HEK293 (cell line): ENCODE results near the gene KDM5A.
"Not testable (repeated sequence)": the region's sequence is repeated elsewhere in the genome, so short reads cannot be mapped to it uniquely, and the experiment has no call there.

Source experiments
- CTCF ChIA-PET: fragments of 350-600 bp; formaldehyde crosslinking; extraction: SDS; loops from one replicate; lab custom pipeline; 2021; ENCODE audit warnings: antibody characterized with exemption; lab: Yijun Ruan, JAX
- POLR2A ChIA-PET: fragments of 300-600 bp; formaldehyde crosslinking; extraction: SDS; loops from one replicate; lab custom pipeline; 2020; ENCODE audit warnings: antibody characterized with exemption, inconsistent platforms; lab: Yijun Ruan, JAX
- H3K27ac ChIP-seq: fragments of 200-500 bp; sonication (Bioruptor generic); 2 replicates; pipeline ENCODE4 v1.5.1; 2014; ENCODE audit warnings: low read depth, low read length, control low read depth, inconsistent platforms; ENCODE audit errors: extremely low read depth
- H3K36me3 ChIP-seq, 2 experiments: fragments of 200-500 bp in 1 of 2; sonication (Bioruptor generic) in 1 of 2; 1 replicate in 1 of 2; 2 replicates in 1 of 2; pipeline ENCODE4 v1.5.1; 2014 to 2017; ENCODE audit warnings: inconsistent platforms in 2 of 2, low read length in 2 of 2; ENCODE audit not compliant: control insufficient read depth in 2 of 2, insufficient read depth in 1 of 2
- H3K4me1 ChIP-seq: fragments of 200-500 bp; sonication (Bioruptor generic); 2 replicates; pipeline ENCODE4 v1.5.1; 2014; ENCODE audit warnings: mild to moderate bottlenecking, low read length, inconsistent platforms; ENCODE audit not compliant: control insufficient read depth, insufficient read depth
- H3K4me3 ChIP-seq: 2 replicates; pipeline ENCODE4 v1.5.1; 2011; ENCODE audit warnings: low read depth, mild to moderate bottlenecking, control low read depth, low read length, moderate library complexity
- H3K9me3 ChIP-seq: fragments of 200-500 bp; sonication (Bioruptor generic); 2 replicates; pipeline ENCODE4 v1.5.1; 2014; ENCODE audit warnings: low read depth, low read length, inconsistent platforms; ENCODE audit not compliant: control insufficient read depth, insufficient read depth
- IKZF3 ChIP-seq: fragments of 450-650 bp; IDR thresholded peaks from 2 replicates; pipeline ENCODE4 v1.5.0; 2018; ENCODE audit warnings: missing biosample characterization, mild to moderate bottlenecking, missing genetic modification characterization, moderate library complexity
- MEIS1 ChIP-seq: sonication (generic); formaldehyde crosslinking; IDR thresholded peaks from 2 replicates; pipeline ENCODE4 v1.8.1; 2022; ENCODE audit warnings: missing genetic modification reagents, mild to moderate bottlenecking, borderline replicate concordance
- OVOL3 ChIP-seq: fragments of 450-650 bp; formaldehyde crosslinking; IDR thresholded peaks from 2 replicates; pipeline ENCODE4 v1.5.1; 2016; ENCODE audit warnings: missing biosample characterization, missing genetic modification characterization
- SCRT2 ChIP-seq: fragments of 450-650 bp; formaldehyde crosslinking; IDR thresholded peaks from 2 replicates; pipeline ENCODE4 v1.5.1; 2016; ENCODE audit warnings: missing biosample characterization, missing genetic modification characterization
- SETDB1 ChIP-seq: IDR thresholded peaks from one replicate; pipeline ENCODE4 v1.6.1; 2017; ENCODE audit warnings: mild to moderate bottlenecking, low read length, moderate library complexity, mixed read lengths; ENCODE audit not compliant: insufficient read length
- YY1 ChIP-seq: fragments of 450-650 bp; formaldehyde crosslinking; IDR thresholded peaks from 2 replicates; pipeline ENCODE4 v1.5.1; 2018; ENCODE audit warnings: missing biosample characterization, missing genetic modification characterization
- ZEB2 ChIP-seq: fragments of 450-650 bp; formaldehyde crosslinking; IDR thresholded peaks from 2 replicates; pipeline ENCODE4 v1.5.1; 2016; ENCODE audit warnings: missing biosample characterization, missing genetic modification characterization
- ZNF223 ChIP-seq: fragments of 450-650 bp; formaldehyde crosslinking; IDR thresholded peaks from 2 replicates; pipeline ENCODE4 v1.5.1; 2016; ENCODE audit warnings: missing biosample characterization, missing genetic modification characterization
- ZNF350 ChIP-seq: fragments of 450-650 bp; formaldehyde crosslinking; IDR thresholded peaks from 2 replicates; pipeline ENCODE4 v1.5.0; 2017; ENCODE audit warnings: missing biosample characterization, mild to moderate bottlenecking, missing genetic modification characterization
- ZNF394 ChIP-seq: fragments of 450-650 bp; formaldehyde crosslinking; IDR thresholded peaks from 2 replicates; pipeline ENCODE4 v1.5.1; 2016; ENCODE audit warnings: missing biosample characterization, missing genetic modification characterization, mild to moderate bottlenecking, moderate library complexity, borderline replicate concordance
- ZNF423 ChIP-seq: fragments of 450-650 bp; formaldehyde crosslinking; IDR thresholded peaks from 2 replicates; pipeline ENCODE4 v1.5.1; 2016; ENCODE audit warnings: missing biosample characterization, missing genetic modification characterization
- ZNF521 ChIP-seq: fragments of 450-650 bp; formaldehyde crosslinking; IDR thresholded peaks from 2 replicates; pipeline ENCODE4 v1.5.1; 2017; ENCODE audit warnings: missing biosample characterization, mild to moderate bottlenecking, missing genetic modification characterization
- ZNF610 ChIP-seq: fragments of 450-650 bp; formaldehyde crosslinking; IDR thresholded peaks from 2 replicates; pipeline ENCODE4 v1.5.1; 2016; ENCODE audit warnings: missing biosample characterization, missing genetic modification characterization, borderline replicate concordance
- ZNF837 ChIP-seq: fragments of 450-650 bp; formaldehyde crosslinking; IDR thresholded peaks from 2 replicates; pipeline ENCODE4 v1.5.1; 2016; ENCODE audit warnings: missing biosample characterization, missing genetic modification characterization
- TF ChIP-seq, protein P1 (sequence below): fragments of 450-650 bp; formaldehyde crosslinking; IDR thresholded peaks from 2 replicates; pipeline ENCODE4 v1.5.1; 2016; ENCODE audit warnings: missing biosample characterization, missing genetic modification characterization
- TF ChIP-seq, protein P2 (sequence below): fragments of 450-650 bp; formaldehyde crosslinking; IDR thresholded peaks from 2 replicates; pipeline ENCODE4 v1.5.1; 2016; ENCODE audit warnings: missing biosample characterization, missing genetic modification characterization
- TF ChIP-seq, protein P3 (sequence below): fragments of 450-650 bp; formaldehyde crosslinking; IDR thresholded peaks from 2 replicates; pipeline ENCODE4 v1.5.1; 2017; ENCODE audit warnings: missing biosample characterization, missing genetic modification characterization
- TF ChIP-seq, protein P4 (sequence below): fragments of 450-650 bp; formaldehyde crosslinking; IDR thresholded peaks from 2 replicates; pipeline ENCODE4 v1.5.1; 2016; ENCODE audit warnings: missing biosample characterization, missing genetic modification characterization
- TF ChIP-seq, protein P5 (sequence below): sonication (generic); formaldehyde crosslinking; IDR thresholded peaks from 2 replicates; pipeline ENCODE4 v1.8.1; 2022; ENCODE audit warnings: mild to moderate bottlenecking, moderate library complexity, missing genetic modification reagents

KDM5A gene

DNA sequence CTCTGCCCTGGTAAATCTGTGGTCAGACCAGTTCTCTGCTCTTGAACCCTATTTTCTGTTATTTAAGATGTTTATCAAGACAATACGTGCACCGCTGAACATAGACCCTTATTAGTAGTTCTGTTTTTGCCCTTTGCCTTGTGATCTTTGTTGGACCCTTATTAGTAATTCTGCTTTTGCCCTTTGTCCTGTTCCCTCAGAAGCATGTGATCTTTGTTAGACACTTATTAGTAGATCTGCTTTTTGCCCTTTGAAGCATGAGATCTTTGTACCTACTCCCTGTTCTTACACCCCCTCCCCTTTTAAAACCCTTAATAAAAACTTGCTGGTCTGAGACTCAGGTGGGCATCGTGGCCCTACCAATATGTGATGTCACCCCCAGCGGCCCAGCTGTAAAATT is 153.2 kb downstream of the KDM5A start:
- H3K9me3 ChIP-seq, POLR2A ChIA-PET, CTCF ChIA-PET, H3K27ac ChIP-seq, H3K4me1 ChIP-seq, H3K4me3 ChIP-seq, H3K36me3 ChIP-seq: not testable (repeated sequence)
- TF ChIP-seq SETDB1 = peak; percentile 66

DNA sequence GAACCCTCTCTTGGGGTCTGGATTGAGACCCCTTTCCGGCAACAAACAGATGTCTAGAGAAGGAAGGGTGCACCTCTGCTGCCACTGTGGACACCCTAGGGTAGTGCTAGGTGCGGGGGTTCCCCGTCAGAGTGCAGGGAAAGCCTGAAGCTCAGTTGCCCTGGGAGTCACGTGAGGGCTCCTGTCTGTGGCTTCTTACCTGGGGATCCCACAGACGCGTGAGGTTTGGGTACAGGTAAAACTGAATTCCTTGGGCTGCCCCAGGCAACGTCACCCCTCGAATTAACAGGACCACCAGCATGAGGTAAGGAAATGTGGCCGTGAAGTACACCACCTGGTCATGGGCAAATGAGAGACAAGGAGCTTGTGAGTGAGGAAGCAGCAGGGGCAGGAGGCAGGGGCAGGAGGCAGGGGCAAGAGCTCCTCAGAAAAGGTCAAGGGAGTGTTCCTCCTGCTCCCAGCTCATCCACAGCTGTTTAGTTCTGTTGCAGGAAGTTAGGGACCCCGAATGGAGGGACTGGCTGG is 154.2 kb downstream of the KDM5A start:
- no peaks in the 10 kb centered on the region for H3K36me3 ChIP-seq
- H3K27ac ChIP-seq = no peak overlapping the region
- TF ChIP-seq ZNF837 (no peak), ZEB2 (tag by site-specific recombination) (no peak), ZNF223 (tag by site-specific recombination) (no peak), MEIS1 (no peak), YY1 (no peak), ZNF350 (tag by site-specific recombination) (no peak), ZNF610 (tag by site-specific recombination) (no peak), ZNF521 (tag by site-specific recombination) (no peak)
- TF ChIP-seq, protein P1, sequence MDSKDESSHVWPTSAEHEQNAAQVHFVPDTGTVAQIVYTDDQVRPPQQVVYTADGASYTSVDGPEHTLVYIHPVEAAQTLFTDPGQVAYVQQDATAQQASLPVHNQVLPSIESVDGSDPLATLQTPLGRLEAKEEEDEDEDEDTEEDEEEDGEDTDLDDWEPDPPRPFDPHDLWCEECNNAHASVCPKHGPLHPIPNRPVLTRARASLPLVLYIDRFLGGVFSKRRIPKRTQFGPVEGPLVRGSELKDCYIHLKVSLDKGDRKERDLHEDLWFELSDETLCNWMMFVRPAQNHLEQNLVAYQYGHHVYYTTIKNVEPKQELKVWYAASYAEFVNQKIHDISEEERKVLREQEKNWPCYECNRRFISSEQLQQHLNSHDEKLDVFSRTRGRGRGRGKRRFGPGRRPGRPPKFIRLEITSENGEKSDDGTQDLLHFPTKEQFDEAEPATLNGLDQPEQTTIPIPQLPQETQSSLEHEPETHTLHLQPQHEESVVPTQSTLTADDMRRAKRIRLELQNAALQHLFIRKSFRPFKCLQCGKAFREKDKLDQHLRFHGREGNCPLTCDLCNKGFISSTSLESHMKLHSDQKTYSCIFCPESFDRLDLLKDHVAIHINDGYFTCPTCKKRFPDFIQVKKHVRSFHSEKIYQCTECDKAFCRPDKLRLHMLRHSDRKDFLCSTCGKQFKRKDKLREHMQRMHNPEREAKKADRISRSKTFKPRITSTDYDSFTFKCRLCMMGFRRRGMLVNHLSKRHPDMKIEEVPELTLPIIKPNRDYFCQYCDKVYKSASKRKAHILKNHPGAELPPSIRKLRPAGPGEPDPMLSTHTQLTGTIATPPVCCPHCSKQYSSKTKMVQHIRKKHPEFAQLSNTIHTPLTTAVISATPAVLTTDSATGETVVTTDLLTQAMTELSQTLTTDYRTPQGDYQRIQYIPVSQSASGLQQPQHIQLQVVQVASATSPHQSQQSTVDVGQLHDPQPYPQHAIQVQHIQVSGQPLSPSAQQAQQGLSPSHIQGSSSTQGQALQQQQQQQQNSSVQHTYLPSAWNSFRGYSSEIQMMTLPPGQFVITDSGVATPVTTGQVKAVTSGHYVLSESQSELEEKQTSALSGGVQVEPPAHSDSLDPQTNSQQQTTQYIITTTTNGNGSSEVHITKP = no peak
- TF ChIP-seq, protein P2, sequence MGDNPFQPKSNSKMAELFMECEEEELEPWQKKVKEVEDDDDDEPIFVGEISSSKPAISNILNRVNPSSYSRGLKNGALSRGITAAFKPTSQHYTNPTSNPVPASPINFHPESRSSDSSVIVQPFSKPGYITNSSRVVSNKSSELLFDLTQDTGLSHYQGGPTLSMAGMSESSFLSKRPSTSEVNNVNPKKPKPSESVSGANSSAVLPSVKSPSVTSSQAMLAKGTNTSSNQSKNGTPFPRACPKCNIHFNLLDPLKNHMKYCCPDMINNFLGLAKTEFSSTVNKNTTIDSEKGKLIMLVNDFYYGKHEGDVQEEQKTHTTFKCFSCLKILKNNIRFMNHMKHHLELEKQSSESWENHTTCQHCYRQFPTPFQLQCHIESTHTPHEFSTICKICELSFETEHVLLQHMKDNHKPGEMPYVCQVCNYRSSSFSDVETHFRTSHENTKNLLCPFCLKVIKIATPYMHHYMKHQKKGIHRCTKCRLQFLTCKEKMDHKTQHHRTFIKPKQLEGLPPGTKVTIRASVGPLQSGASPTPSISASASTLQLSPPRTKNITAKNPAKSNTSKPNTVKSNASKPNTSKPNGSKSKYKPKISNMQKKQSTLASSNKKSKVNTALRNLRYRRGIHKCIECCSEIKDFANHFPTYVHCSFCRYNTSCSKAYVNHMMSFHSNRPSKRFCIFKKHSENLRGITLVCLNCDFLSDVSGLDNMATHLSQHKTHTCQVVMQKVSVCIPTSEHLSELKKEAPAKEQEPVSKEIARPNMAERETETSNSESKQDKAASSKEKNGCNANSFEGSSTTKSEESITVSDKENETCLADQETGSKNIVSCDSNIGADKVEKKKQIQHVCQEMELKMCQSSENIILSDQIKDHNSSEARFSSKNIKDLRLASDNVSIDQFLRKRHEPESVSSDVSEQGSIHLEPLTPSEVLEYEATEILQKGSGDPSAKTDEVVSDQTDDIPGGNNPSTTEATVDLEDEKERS (tag by site-specific recombination) = no peak
- POLR2A ChIA-PET = no interaction called here
- no peak overlapping the region for H3K4me3 ChIP-seq
- H3K9me3 ChIP-seq = no peaks in the 10 kb centered on the region
- CTCF ChIA-PET = interaction anchor here (0.9 to 1.5 kb wide), 2 partner anchors 15 to 17 kb away, joined by 3 to 8 read pairs; no protein-coding TSS in a partner anchor
- no peaks in the 10 kb centered on the region for H3K4me1 ChIP-seq

DNA sequence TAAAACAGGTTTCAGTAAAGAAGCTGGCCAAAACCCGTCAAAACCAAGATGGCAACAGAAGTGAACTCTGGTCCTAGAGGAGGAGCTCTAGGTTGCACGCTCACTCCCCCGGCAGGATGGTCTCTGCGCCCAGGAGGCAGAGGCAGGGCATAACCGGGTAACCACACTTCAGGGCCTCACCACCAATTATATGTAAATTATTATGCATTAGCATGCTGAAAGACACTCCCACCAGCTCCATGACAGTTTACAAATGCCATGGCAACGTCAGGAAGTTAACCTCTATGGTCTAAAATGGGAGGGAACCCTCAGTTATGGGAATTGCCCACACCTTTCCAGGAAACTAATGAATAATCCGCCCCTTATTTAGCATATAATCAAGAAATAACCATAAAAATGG is 155.1 kb downstream of the KDM5A start:
- no peak overlapping the region for H3K27ac ChIP-seq
- H3K4me1 ChIP-seq = no peaks in the 10 kb centered on the region
- CTCF ChIA-PET = interaction anchor here (1.1 to 1.5 kb wide), 2 partner anchors 14 kb away, joined by 3 to 8 read pairs; no protein-coding TSS in a partner anchor
- no peak overlapping the region for H3K4me3 ChIP-seq
- no peaks in the 10 kb centered on the region for H3K36me3 ChIP-seq
- POLR2A ChIA-PET = no interaction called here
- no peaks in the 10 kb centered on the region for H3K9me3 ChIP-seq
- TF ChIP-seq IKZF3 (tag by site-specific recombination) (no peak), SCRT2 (tag by site-specific recombination) (no peak), ZNF423 (tag by site-specific recombination) (no peak), ZNF394 (tag by site-specific recombination) (no peak), OVOL3 (tag by site-specific recombination) (no peak)
- TF ChIP-seq, protein P3, sequence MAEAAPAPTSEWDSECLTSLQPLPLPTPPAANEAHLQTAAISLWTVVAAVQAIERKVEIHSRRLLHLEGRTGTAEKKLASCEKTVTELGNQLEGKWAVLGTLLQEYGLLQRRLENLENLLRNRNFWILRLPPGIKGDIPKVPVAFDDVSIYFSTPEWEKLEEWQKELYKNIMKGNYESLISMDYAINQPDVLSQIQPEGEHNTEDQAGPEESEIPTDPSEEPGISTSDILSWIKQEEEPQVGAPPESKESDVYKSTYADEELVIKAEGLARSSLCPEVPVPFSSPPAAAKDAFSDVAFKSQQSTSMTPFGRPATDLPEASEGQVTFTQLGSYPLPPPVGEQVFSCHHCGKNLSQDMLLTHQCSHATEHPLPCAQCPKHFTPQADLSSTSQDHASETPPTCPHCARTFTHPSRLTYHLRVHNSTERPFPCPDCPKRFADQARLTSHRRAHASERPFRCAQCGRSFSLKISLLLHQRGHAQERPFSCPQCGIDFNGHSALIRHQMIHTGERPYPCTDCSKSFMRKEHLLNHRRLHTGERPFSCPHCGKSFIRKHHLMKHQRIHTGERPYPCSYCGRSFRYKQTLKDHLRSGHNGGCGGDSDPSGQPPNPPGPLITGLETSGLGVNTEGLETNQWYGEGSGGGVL (tag by site-specific recombination) = no peak
- TF ChIP-seq, protein P4, sequence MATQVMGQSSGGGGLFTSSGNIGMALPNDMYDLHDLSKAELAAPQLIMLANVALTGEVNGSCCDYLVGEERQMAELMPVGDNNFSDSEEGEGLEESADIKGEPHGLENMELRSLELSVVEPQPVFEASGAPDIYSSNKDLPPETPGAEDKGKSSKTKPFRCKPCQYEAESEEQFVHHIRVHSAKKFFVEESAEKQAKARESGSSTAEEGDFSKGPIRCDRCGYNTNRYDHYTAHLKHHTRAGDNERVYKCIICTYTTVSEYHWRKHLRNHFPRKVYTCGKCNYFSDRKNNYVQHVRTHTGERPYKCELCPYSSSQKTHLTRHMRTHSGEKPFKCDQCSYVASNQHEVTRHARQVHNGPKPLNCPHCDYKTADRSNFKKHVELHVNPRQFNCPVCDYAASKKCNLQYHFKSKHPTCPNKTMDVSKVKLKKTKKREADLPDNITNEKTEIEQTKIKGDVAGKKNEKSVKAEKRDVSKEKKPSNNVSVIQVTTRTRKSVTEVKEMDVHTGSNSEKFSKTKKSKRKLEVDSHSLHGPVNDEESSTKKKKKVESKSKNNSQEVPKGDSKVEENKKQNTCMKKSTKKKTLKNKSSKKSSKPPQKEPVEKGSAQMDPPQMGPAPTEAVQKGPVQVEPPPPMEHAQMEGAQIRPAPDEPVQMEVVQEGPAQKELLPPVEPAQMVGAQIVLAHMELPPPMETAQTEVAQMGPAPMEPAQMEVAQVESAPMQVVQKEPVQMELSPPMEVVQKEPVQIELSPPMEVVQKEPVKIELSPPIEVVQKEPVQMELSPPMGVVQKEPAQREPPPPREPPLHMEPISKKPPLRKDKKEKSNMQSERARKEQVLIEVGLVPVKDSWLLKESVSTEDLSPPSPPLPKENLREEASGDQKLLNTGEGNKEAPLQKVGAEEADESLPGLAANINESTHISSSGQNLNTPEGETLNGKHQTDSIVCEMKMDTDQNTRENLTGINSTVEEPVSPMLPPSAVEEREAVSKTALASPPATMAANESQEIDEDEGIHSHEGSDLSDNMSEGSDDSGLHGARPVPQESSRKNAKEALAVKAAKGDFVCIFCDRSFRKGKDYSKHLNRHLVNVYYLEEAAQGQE = no peak
- TF ChIP-seq, protein P5, sequence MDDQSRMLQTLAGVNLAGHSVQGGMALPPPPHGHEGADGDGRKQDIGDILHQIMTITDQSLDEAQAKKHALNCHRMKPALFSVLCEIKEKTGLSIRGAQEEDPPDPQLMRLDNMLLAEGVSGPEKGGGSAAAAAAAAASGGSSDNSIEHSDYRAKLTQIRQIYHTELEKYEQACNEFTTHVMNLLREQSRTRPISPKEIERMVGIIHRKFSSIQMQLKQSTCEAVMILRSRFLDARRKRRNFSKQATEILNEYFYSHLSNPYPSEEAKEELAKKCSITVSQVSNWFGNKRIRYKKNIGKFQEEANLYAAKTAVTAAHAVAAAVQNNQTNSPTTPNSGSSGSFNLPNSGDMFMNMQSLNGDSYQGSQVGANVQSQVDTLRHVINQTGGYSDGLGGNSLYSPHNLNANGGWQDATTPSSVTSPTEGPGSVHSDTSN (CRISPR knock-in tag) = no peak
